ENCODE results near the gene GALT. TPM values are rescaled to one million over a fixed set of nuclear protein-coding genes. Genes with fewer than 3 reads are reported as not detected.
"Not testable (repeated sequence)": the region's sequence is repeated elsewhere in the genome, so short reads cannot be mapped to it uniquely, and the experiment has no call there.

The GALT gene
- polyA plus RNA-seq, 3 donors, result 73.8 to 83.4 (median 83.2) TPM

GRCh38 chr9:34620061-34620994, 26.1 kb upstream of the GALT start, which contains the start of gene DCTN3:
TSS of gene DCTN3 (minus strand) at chr9:34620495. CDS start at chr9:34620464, 31 bp downstream.
- peak; percentile 95 for DNase-seq

- DNase-seq, result no peak
Measured at GRCh38 chr9:34623374-34624235, 22.9 kb upstream of the GALT start.

GRCh38 chr9:34624475-34625185, 21.8 kb upstream of the GALT start:
- no peak for DNase-seq

GRCh38 chr9:34625186-34625486, 21.3 kb upstream of the GALT start:
- DNase-seq, result no peak

- no peak for DNase-seq
Measured at GRCh38 chr9:34627716-34628655, 18.5 kb upstream of the GALT start.

- DNase-seq, result no peak
Measured at GRCh38 chr9:34628656-34629490, 17.6 kb upstream of the GALT start, which contains the start of gene ARID3C. TSS of gene ARID3C (minus strand) at chr9:34629066. CDS start at chr9:34628014, 1,052 bp downstream.

GRCh38 chr9:34629491-34629808, 17.0 kb upstream of the GALT start:
- no peak for DNase-seq

- DNase-seq, result no peak
Measured at GRCh38 chr9:34630402-34631154, 15.9 kb upstream of the GALT start.

- DNase-seq, result no peak
Measured at GRCh38 chr9:34633166-34633565, 13.3 kb upstream of the GALT start.

GRCh38 chr9:34633851-34634550, 12.5 kb upstream of the GALT start:
- peak; percentile 54 for DNase-seq

GRCh38 chr9:34634551-34635248, 11.8 kb upstream of the GALT start:
- DNase-seq, result no peak

GRCh38 chr9:34635556-34635955, 10.9 kb upstream of the GALT start:
- DNase-seq, result no peak

GRCh38 chr9:34636791-34637355, 9.6 kb upstream of the GALT start:
- no peak for DNase-seq

GRCh38 chr9:34637356-34638137, 8.9 kb upstream of the GALT start, which contains the start of gene SIGMAR1:
TSS of gene SIGMAR1 (minus strand) at chr9:34637787. CDS start at chr9:34637697, 90 bp downstream.
- peak; percentile 94 for DNase-seq

- no peak for DNase-seq
Measured at GRCh38 chr9:34638138-34638445, 8.4 kb upstream of the GALT start.

GRCh38 chr9:34639322-34639721, 7.2 kb upstream of the GALT start:
- DNase-seq, result not testable (repeated sequence)

- DNase-seq, result no peak
Measured at GRCh38 chr9:34642679-34643078, 3.8 kb upstream of the GALT start.
